Small intestine (tissue), 7 donors: Measurements from ENCODE around the gene UNC79. TPM values are rescaled to one million over a fixed set of nuclear protein-coding genes. Genes with fewer than 3 reads are reported as not detected.

Experiments
- DNase-seq, 2 donors: peaks; one replicate each; pipeline versions ENCODE4 v3.0.0 to v3.0.0-alpha.2; 2013
- FAIRE-seq: peaks from 2 replicates; lab custom pipeline; 2012; peaks lifted over from hg19 to GRCh38; lab: Jason Lieb, UNC
- H3K27ac ChIP-seq, 3 donors: one replicate each; pipeline ENCODE4 v1.5.1; 2013; ENCODE audit warnings: low read length in 2 of 3, mild to moderate bottlenecking in 2 of 3, control low read depth in 1 of 3, inconsistent platforms in 1 of 3, low read depth in 1 of 3, moderate library complexity in 1 of 3
- H3K27me3 ChIP-seq, 3 donors: one replicate each; pipeline ENCODE4 v1.6.1; 2013; ENCODE audit warnings: low read length in 3 of 3, inconsistent platforms in 1 of 3; ENCODE audit not compliant: control insufficient read depth in 3 of 3, insufficient read depth in 3 of 3
- H3K36me3 ChIP-seq, 3 donors: one replicate each; pipeline ENCODE4 v1.6.1; 2013; ENCODE audit warnings: low read length in 3 of 3, inconsistent platforms in 1 of 3, low read depth in 1 of 3, mild to moderate bottlenecking in 1 of 3, moderate library complexity in 1 of 3; ENCODE audit not compliant: control insufficient read depth in 3 of 3, insufficient read depth in 2 of 3
- H3K4me1 ChIP-seq, 3 donors: one replicate each; pipeline ENCODE4 v1.6.1; 2013; ENCODE audit warnings: low read length in 2 of 3, inconsistent platforms in 1 of 3, low read depth in 1 of 3, mild to moderate bottlenecking in 1 of 3, moderate library complexity in 1 of 3; ENCODE audit not compliant: control insufficient read depth in 3 of 3, insufficient read depth in 2 of 3
- H3K4me3 ChIP-seq, 3 donors: one replicate each; pipeline ENCODE4 v1.5.1; 2013; ENCODE audit warnings: low read length in 3 of 3, control low read depth in 1 of 3, inconsistent platforms in 1 of 3, low read depth in 1 of 3, mild to moderate bottlenecking in 1 of 3, moderate library complexity in 1 of 3
- H3K9me3 ChIP-seq, 2 donors: one replicate each; pipeline ENCODE4 v1.6.1; 2013; ENCODE audit warnings: low read depth in 1 of 2, low read length in 1 of 2; ENCODE audit not compliant: control insufficient read depth in 2 of 2, insufficient read depth in 1 of 2
- WGBS, 3 donors: extraction: QIAGEN DNeasy Blood & Tissue Kit; methylation state at CpG; one replicate each; pipeline ENCODE4 v1.1.7; 2013; 5-methylcytosine and 5-hydroxymethylcytosine counted together
- polyA plus RNA-seq, 4 donors: library from polyadenylated mRNA; stranded (reverse) in 3 of 4; unstranded in 1 of 4; fragments of 200-250 nt in 3 of 4; fragments of 120-200 nt in 1 of 4; gene quantifications; one replicate each; pipeline versions ENCODE4 v1.2.1 to v1.2.3, GENCODE V29; 2013
- donor health status: healthy with polysubstance abuse.
- donor health status: control.
- donor health status: control.
- donor health status: Bipolar disorder and iron deficiency.
- donor health status: healthy.

UNC79 gene
- polyA plus RNA-seq, 4 donors = 0.18 to 0.41 TPM; not detected in 2

DNA sequence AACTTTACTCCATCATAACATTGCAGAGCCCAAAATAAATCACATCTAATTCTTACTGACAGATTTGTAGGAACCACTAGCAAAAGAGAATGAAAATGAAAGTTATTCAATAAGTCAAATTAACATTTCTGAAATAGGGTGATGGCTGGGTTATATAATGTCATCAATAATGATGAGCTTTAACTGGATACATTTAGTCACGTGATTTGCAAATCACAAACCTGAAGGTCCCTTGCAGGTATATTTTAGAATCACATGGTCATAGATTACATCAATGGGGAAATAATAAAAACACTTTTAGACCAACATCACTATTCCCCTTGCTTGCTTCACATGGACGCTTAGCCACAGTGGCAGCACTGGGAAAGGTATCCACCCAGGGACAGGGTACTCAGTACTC is 270.8 kb downstream of the UNC79 start:
- Histone ChIP-seq H3K27ac (no peak overlapping the region), H3K4me1 (no peaks in the 10 kb centered on the region), H3K36me3 (no peaks in the 10 kb centered on the region), H3K27me3 (no peaks in the 10 kb centered on the region), H3K4me3 (no peak overlapping the region), H3K9me3 (no peaks in the 10 kb centered on the region)
- WGBS, 3 donors = 77 to 89% (median 87%) methylated on average over 2 of the region's 2 CpGs
- FAIRE-seq (no peak), DNase-seq (no peak)

DNA sequence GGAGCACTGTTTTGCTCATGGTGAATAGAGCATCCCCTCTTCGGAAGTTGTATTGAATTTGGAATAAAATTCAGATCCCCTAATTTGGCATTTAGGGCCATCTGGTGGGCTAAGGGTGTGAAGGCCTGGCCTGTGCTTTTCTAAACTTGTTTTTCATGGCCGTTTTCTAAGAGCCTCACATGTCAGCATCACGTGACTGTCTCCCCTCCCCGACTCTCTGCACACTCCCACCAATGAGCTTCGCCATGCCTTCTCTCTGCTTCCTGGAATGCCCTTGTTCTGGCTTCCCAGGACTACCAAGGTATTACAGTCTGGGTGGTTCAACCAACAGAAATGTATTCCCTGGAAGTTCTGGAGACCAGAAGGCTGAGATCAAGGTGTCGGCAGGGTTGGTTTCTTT is 272.2 kb downstream of the UNC79 start:
- DNase-seq (no peak), FAIRE-seq (no peak)
- no peak overlapping the region for H3K27ac ChIP-seq
- H3K9me3 ChIP-seq = no peaks in the 10 kb centered on the region
- WGBS, 3 donors = 74 to 79% (median 76%) methylated on average over 6 of the region's 6 CpGs
- H3K4me3 ChIP-seq = no peak overlapping the region
- no peaks in the 10 kb centered on the region for H3K4me1 ChIP-seq
- no peaks in the 10 kb centered on the region for H3K36me3 ChIP-seq
- no peaks in the 10 kb centered on the region for H3K27me3 ChIP-seq

DNA sequence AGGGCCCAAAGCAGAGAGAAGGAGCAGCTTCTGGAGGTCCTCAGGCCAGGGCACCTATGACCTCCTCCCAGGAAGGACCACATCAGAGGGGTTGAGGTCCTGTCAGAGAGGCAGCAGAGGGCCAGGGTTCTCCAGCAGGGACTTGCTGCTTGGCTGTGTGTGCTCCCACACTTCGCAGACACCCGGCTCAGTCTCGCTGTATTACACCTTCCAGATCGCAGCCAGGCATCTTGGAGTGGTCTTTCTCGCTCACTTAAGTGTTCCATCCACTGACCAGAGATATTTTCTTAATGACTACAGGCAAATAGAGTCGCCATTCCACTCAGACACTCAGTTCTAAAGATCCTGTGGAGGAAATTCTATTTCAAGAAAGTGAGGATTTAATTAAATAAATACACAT is 273.2 kb downstream of the UNC79 start:
- 82 to 85% (median 82%) methylated on average over 6 of the region's 6 CpGs for WGBS, 3 donors
- FAIRE-seq = no peak

DNA sequence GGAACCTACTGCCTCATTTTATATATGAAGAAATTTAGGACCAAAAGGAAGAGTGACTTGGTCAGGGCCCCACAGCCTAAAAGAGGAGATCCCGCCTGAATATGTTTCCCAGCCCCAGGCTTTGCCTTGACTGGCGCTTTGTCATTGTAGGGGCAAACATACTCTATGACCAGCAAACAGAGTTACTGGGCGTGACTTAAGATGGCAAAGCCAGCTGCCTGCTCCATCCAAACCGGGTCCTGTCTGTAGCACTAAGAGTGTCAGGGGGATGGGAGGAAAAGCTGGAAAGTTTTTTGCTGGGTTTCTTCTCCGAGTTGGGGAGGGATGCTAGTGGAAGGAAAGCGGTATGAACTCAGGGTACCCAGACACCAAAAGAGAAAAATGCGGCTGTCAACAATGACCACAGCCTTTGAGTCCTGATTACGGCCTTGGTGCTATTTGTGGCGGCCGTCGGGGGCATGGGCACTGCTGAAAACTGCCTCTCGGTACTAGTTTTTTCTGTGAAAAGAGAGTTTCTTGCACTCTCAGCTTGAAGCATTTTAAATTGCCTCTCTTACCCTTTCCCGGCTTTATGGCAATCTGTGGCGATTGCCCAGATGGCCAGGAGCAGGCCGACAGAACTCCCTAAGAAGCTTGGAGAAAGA is 274.9 kb downstream of the UNC79 start:
- Histone ChIP-seq H3K4me1 (no peaks in the 10 kb centered on the region), H3K27me3 (peaks cover 0 to 3% (median 0%) of the 10 kb centered on the region in 3 donors), H3K36me3 (no peaks in the 10 kb centered on the region), H3K27ac (no peak overlapping the region), H3K4me3 (no peak overlapping the region), H3K9me3 (no peaks in the 10 kb centered on the region)
- FAIRE-seq (no peak), DNase-seq (no peak)
- 84 to 86% (median 84%) methylated on average over 15 of the region's 15 CpGs for WGBS, 3 donors

More for the DNA sequence above, 273.2 kb downstream of the UNC79 start:
- Histone ChIP-seq H3K36me3 (no peaks in the 10 kb centered on the region), H3K4me3 (no peak overlapping the region), H3K4me1 (no peaks in the 10 kb centered on the region), H3K27ac (no peak overlapping the region), H3K27me3 (no peaks in the 10 kb centered on the region), H3K9me3 (no peaks in the 10 kb centered on the region)
- no peak for DNase-seq

DNA sequence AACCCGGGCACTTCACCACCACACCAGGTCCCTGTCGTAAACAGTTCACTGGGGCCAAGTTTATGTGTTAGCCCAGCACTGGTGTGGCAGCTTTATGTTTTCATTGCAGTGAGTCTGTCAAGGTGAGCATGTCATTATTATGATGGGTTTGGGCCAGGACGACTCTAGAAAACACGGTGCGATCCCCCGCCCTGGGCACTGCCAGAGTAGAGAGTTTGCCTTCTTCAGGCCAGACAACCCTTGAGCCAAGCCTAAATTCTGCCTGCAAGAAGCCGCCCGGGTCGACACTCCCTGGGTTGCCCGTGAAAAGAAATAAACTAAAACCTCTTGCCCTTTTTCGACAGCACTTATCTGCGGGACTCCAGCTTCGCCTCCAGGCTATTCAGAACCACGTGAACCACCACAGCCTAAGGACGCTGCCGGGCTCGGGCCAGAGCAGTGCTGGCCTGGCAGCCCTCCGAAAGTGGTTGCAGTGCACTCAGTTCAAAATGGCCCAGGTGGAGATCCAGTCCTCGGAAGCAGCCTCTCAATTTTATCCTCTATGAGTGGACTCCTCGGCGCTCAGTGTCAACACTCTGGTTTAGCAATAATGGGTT is 275.7 kb downstream of the UNC79 start:
- DNase-seq (no peak), FAIRE-seq (no peak)
- no peak overlapping the region for H3K4me3 ChIP-seq
- 86 to 88% (median 87%) methylated on average over 21 of the region's 21 CpGs for WGBS, 3 donors
- H3K27me3 ChIP-seq = peaks cover 0 to 3% (median 0%) of the 10 kb centered on the region in 3 donors
- no peaks in the 10 kb centered on the region for H3K9me3 ChIP-seq
- H3K4me1 ChIP-seq = no peaks in the 10 kb centered on the region
- no peaks in the 10 kb centered on the region for H3K36me3 ChIP-seq
- H3K27ac ChIP-seq = no peak overlapping the region

DNA sequence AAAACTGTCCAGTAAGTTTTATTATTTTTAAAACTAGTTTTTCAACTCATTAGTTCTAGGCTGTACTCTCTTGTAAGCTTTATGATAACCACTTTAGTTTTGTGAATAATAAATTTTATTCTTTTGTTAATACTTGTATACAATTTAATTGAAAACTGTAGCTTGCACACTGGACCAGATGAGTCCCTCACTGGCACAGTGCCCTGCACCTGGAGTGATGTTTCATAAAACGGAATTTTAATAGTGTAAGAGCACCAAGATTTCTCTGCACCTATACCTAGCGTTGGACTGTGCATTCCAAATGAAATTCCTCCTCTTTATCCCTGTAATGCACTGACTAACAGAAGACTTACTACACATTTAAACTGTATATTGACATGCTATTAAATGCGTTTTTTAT is 276.7 kb downstream of the UNC79 start:
- Histone ChIP-seq H3K9me3 (no peaks in the 10 kb centered on the region), H3K36me3 (no peaks in the 10 kb centered on the region), H3K4me1 (no peaks in the 10 kb centered on the region), H3K27ac (no peak overlapping the region), H3K27me3 (peaks cover 0 to 3% (median 0%) of the 10 kb centered on the region in 3 donors), H3K4me3 (no peak overlapping the region)
- 54 to 77% (median 58%) methylated on average over 3 of the region's 3 CpGs for WGBS, 3 donors
- DNase-seq (no peak), FAIRE-seq (no peak)

DNA sequence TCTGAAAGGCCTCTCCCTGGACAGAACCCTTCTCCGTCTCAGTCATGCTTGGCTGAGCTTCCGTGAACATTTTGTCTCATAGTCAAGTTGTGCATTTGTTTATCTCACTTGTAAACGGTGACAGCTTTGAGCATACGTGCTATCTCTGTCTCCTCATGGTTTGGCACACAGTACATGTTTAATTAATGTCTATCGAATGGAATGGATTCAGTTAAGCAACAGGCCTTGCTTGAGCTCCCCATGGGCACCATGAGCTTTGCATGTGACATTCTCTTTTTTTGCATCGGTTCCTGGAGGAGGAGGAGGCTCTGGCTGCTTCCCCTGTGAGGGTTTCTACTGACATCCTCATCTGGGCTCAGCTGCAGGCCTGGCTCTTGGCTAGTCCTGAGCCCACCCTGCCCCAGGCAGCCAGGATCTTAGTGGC is 277.6 kb downstream of the UNC79 start:
- FAIRE-seq (no peak), DNase-seq (no peak)

DNA sequence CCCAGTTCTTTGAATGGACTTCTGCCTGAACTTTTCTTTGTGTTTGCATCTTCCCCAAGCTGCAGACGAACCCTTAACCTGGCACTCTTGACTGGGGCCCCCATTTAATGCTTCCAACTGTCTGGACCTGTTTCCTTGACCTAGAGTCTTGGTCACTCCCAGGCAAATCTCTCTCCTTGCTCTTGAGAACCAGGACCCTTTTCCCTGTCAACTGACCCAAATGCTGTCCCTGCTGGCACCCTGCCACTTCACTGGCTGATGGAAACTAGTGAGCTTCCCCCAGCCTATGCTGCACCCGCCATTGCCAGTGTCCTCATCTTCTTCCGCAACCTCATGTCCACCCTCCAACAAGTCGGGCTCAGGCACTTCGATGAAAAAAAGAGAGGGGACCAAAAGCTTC is 278.1 kb downstream of the UNC79 start:
- no peaks in the 10 kb centered on the region for H3K36me3 ChIP-seq
- WGBS, 3 donors = 79 to 82% (median 79%) methylated on average over 5 of the region's 5 CpGs
- H3K9me3 ChIP-seq = no peaks in the 10 kb centered on the region
- no peak overlapping the region for H3K4me3 ChIP-seq
- H3K27ac ChIP-seq = no peak overlapping the region
- no peaks in the 10 kb centered on the region for H3K4me1 ChIP-seq
- no peak for DNase-seq
- peaks cover 0 to 3% (median 0%) of the 10 kb centered on the region in 3 donors for H3K27me3 ChIP-seq
- no peak for FAIRE-seq

More for the DNA sequence above, 277.6 kb downstream of the UNC79 start:
- Histone ChIP-seq H3K27ac (no peak overlapping the region), H3K9me3 (no peaks in the 10 kb centered on the region), H3K4me1 (no peaks in the 10 kb centered on the region), H3K27me3 (peaks cover 0 to 3% (median 0%) of the 10 kb centered on the region in 3 donors), H3K36me3 (no peaks in the 10 kb centered on the region), H3K4me3 (no peak overlapping the region)
- WGBS, 3 donors = 54 to 79% (median 72%) methylated on average over 6 of the region's 6 CpGs
